AG09319 (cell line): ENCODE data around the gene UBE2J2.

Source experiments
- DNase-seq: peaks from one replicate; pipeline ENCODE4 v3.0.0-alpha.2; 2010; ENCODE audit warnings: low read depth; ENCODE audit errors: extremely low read depth
- CTCF ChIP-seq: IDR thresholded peaks from 2 replicates; pipeline ENCODE4 v1.5.1; 2011; ENCODE audit warnings: low read depth, mild to moderate bottlenecking, inconsistent platforms, low read length, moderate library complexity

The UBE2J2 gene

GRCh38 chr1:1247341-1247913 lies 26.2 kb downstream of the UBE2J2 start:
- DNase-seq, result no peak
- TF ChIP-seq CTCF, result no peak

DNA sequence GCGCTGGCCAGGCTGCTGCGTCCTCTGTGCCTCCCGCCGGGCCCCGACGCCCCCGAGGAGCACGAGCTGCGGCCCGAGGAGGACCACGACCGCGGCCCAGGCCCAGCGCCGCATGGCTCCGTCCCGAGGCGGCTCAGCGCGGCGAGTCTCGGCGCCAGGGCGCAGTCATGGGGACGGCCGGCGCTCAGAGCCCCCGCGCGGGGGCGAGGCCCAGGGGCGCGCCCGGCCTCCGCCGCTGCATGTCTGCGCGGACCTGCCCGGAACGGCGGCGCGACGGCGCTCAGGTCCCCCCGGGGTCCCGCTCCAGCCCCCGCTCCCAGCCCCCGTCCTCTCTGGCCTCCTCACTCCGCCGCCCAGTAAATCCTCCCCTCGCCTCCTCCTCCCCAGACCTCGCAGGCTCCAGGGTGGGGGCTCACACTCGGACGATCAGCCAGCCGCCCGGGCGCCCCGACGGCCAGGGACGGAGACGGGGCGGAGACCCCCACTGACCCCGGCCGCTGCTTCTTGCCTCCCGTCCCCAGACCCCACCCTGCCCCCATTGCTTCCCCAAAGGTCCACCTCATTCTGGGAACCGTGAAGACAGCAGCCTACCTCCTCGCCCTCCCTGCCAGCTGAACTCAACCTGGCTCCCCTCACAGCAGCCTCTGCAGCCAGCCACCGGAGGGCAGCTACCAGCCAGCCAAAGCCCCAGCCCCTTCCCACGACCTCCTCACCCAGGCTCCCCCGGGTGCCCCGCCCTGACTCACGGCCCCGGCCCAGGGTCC lies 26.9 kb downstream of the UBE2J2 start, which contains the start of gene C1QTNF12:
Gene C1QTNF12, minus strand, starts transcription at position 146 of the 764 bp plus-strand sequence. Its CDS starts 32 bp downstream, at position 114.
- no peak for TF ChIP-seq CTCF
- DNase-seq, result no peak

DNA sequence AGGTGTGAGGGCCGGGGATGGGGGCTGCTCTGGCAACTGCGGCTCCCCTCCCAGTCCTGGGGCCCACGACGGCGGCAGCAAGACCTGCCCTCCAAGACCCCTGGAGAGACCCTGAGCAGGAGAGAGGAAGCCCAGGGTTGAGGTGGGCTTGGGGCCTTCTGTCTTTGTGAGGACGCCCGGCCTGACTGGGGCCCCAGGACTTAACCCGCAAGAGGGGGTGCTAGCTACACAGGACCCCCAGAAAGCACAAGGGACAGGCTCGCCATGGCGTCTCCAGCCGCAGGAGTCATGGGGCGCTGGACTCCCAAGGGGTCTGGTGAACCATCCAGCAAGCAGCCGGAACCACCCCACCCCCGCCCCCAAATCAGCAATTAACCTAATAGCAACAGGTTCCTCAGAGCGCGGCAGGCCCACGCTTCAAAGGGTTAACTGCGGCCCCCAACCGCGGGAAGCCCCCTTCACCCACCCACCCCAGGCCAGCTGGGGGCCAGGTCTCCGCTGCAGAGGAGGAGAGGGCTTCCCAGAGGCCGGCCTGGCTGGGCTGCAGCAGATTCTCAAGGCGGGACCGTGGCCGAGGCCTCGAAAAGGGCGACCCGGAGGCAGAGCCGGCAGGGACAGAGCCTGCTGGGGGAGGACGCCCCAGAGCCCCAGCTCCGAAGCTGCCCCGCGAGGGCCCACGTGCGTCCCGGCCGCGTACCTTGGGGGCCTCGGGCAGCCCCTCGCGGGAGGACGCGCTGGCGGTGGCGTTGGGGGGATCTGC lies 27.7 kb downstream of the UBE2J2 start:
- no peak for DNase-seq
- TF ChIP-seq CTCF, result no peak

DNA sequence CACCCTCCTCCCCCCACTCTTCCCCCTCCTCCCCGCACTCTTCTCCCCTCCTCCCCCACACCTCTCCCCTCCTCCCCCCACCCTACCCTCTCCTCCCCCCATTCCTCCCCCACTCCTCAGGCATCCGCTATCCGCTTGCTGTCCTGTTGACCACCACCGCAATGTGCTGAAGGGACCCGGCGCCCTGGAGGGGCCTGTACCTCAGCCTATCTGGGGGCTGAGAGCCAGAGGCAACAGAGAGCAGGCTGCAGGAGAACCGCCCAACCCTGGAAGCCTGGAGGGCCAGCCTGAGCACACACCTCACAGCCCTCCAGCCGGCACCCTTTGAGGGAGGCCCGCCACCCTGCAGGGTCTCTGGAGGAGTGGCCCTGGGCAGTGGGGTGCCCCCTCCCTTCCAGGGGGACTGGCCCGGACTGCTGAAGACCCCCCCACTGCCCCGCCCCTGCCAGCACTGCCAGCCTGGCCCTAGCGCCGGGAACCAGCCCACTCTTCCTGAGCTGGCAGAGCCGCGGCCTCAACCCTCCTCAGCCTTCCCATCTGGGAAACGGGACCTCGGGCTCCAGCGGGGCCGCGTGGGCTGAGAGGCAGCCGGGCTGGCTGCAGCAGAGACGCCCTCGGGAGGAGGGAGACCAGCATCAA lies 28.4 kb downstream of the UBE2J2 start:
- no peak for DNase-seq
- no peak for TF ChIP-seq CTCF

GRCh38 chr1:1244192-1244811 lies 29.4 kb downstream of the UBE2J2 start:
- no peak for DNase-seq
- TF ChIP-seq CTCF, result no peak

DNA sequence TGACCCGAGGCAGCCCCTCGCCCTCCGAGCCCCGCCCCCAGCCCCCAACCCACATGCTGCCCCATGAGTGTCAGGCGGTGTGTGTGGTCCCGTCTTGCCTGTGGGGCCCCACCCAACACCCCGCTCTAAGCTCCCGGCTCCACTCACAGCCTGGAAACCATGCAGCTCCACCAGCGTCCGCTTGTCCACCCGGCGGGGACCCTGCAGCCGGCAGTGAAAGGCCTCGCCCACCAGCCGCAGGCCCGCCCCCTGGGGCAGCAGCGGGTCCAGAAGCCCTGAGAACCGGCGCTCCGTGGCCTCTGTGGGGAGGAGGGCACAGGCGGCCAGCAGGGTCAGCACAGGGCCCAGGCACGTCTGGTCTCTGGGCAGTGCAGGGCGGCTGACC lies 29.9 kb downstream of the UBE2J2 start:
- no peak for TF ChIP-seq CTCF
- no peak for DNase-seq
